ENCODE results near the gene RPL18A. TPM values are rescaled to one million over a fixed set of nuclear protein-coding genes. Genes with fewer than 3 reads are reported as not detected.

RPL18A gene
- polyA plus RNA-seq, 2 of the 4 experiments (the other 2 are of a cell fraction): 696 to 1,807 TPM

DNA sequence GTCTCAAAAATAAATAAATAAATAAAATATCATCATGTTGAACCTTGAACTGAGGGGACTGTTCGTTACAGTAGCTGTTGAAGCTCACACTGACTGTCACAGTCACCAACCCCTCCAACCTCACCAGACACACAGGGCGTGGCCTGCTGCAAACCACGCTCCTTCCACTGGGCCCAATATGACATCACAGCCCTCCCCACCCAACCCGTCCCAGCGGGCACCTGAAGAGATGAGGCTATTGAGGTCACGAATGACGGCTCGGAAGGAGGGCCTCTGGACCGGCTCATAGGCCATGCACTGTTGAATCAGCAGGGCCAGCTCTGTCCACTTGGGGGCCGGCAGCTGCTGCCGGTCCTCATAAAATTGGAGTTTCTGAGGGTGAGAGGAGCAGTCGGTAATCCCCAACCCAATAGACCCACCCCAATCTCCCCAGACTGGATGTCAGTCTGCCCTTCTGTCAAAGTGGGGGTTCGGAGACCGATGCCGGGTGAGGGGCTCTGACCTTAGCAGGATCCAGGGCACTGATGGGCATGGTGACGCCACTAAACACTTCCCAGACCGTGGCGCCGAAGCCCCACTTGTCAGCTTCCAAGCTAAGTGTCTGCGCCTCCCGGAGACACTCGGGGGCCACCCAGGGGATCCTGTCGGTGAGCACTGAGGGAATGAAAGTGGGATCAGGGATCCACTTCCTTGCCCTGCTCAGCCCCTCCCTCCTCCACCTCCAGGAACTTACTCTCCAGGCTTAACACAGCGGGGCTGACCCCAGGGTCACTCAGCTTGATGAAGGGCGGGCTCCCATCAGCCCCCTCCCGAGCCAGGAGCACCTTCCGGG lies 25.1 kb upstream of the RPL18A start (continued):
- TF ChIP-seq JUN (IDR thresholded peaks at IDR 0.05): no peak

DNA sequence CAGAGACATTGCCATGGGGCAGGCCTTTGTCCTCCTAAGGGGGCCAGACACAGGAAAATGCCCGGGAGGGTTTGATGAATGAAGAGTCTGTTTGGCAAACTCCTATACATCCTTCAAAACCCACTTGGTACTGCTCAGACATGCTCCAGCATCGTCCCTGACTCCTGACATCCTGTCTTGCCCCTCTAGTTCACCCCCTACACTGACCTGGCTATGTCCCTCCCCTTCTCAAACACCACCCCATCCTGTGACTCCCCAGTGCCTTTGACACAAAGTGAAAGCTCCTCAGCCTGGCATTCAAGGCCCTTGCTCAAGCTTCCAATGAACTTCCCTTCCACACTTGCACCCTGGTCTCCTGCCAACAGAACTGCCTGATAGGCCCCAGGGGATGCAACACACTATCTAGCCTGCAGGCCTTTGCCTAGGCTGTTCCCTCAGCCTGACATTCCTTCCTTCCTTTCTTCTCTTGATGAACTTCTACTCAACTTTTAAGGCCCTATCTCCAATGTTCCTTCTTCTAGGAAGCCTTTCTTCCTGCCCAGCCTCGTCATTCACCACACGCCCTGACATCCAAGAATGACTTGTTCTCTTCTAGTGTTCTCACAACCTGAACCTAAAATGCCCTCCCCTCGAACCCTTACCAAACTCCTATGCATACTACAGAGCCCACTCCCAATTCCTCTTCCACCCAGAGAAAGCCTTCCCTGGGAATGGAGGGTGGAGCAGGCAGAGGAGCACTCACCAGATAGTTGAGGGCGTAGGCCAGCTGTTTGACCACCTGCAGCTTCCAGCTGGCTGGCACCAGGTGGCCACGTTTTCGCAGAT lies 24.3 kb upstream of the RPL18A start:
- TF ChIP-seq, protein P1, sequence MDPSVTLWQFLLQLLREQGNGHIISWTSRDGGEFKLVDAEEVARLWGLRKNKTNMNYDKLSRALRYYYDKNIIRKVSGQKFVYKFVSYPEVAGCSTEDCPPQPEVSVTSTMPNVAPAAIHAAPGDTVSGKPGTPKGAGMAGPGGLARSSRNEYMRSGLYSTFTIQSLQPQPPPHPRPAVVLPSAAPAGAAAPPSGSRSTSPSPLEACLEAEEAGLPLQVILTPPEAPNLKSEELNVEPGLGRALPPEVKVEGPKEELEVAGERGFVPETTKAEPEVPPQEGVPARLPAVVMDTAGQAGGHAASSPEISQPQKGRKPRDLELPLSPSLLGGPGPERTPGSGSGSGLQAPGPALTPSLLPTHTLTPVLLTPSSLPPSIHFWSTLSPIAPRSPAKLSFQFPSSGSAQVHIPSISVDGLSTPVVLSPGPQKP (IDR thresholded peaks at IDR 0.05; ENCODE audit: low read depth, low read length): no peak
- TF ChIP-seq RARB (CRISPR knock-in tag; IDR thresholded peaks at IDR 0.05) (no peak), HOXA7 (CRISPR knock-in tag; IDR thresholded peaks at IDR 0.05) (no peak), MAFK (IDR thresholded peaks at IDR 0.05; ENCODE audit: partially characterized antibody) (no peak), MYC (IDR thresholded peaks at IDR 0.05; ENCODE audit: borderline replicate concordance, low read length) (no peak), ZC3H11A (IDR thresholded peaks at IDR 0.05) (no peak), JUNB (IDR thresholded peaks at IDR 0.05) (no peak), PHF8 (IDR thresholded peaks at IDR 0.05; ENCODE audit: borderline replicate concordance, low read depth) (no peak)
- TF ChIP-seq, protein P2, sequence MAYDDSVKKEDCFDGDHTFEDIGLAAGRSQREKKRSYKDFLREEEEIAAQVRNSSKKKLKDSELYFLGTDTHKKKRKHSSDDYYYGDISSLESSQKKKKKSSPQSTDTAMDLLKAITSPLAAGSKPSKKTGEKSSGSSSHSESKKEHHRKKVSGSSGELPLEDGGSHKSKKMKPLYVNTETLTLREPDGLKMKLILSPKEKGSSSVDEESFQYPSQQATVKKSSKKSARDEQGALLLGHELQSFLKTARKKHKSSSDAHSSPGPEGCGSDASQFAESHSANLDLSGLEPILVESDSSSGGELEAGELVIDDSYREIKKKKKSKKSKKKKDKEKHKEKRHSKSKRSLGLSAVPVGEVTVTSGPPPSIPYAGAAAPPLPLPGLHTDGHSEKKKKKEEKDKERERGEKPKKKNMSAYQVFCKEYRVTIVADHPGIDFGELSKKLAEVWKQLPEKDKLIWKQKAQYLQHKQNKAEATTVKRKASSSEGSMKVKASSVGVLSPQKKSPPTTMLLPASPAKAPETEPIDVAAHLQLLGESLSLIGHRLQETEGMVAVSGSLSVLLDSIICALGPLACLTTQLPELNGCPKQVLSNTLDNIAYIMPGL (CRISPR knock-in tag; IDR thresholded peaks at IDR 0.05; ENCODE audit: borderline replicate concordance): no peak
- TF ChIP-seq, protein P3, sequence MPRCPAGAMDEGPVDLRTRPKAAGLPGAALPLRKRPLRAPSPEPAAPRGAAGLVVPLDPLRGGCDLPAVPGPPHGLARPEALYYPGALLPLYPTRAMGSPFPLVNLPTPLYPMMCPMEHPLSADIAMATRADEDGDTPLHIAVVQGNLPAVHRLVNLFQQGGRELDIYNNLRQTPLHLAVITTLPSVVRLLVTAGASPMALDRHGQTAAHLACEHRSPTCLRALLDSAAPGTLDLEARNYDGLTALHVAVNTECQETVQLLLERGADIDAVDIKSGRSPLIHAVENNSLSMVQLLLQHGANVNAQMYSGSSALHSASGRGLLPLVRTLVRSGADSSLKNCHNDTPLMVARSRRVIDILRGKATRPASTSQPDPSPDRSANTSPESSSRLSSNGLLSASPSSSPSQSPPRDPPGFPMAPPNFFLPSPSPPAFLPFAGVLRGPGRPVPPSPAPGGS (IDR thresholded peaks at IDR 0.05): no peak
- TF ChIP-seq, protein P4, sequence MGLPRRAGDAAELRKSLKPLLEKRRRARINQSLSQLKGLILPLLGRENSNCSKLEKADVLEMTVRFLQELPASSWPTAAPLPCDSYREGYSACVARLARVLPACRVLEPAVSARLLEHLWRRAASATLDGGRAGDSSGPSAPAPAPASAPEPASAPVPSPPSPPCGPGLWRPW (IDR thresholded peaks at IDR 0.05): no peak
- FAIRE-seq: no peak
- ChIA-PET CTCF (interaction anchor here (5.4 kb wide), 1 partner anchor 20 kb away, joined by 19 read pairs; no protein-coding TSS in a partner anchor), POLR2A (no interaction called here)
- H3K4me2 ChIP-seq: no peak overlapping the region
- H3K9me3 ChIP-seq: no peaks in the 10 kb centered on the region
- H3K4me1 ChIP-seq: no peaks in the 10 kb centered on the region
- DNase-seq (ENCODE audit: low read depth in 1 of 2, low spot score in 1 of 2): no peak
- 64% methylated on average over 8 of the region's 8 CpGs for WGBS (ENCODE audit: missing lambda C conversion rate)
- H3K27ac ChIP-seq: no peak overlapping the region
- H3K4me3 ChIP-seq: no peak overlapping the region
- ATAC-seq: no peak

DNA sequence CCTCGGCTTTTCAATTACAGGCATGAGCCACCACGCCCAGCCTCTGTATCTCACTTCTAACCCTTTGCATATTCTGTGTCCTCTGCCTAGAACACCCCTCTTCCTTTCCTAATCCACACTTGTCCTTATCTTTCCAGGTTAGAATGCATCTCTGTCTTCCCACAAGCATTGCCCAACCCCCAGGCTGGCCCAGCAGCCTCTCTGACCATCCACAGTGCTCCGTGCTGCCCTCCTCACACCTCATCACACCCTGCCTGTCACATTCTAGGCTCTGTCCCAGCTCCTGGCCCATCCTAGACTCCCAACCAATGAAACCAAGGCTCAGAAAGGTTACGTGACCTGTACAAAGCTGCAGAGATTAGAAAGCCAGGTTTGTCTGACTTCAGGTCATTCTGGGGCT lies 23.2 kb upstream of the RPL18A start:
- ATAC-seq (no peak), DNase-seq (ENCODE audit: low read depth in 1 of 2, low spot score in 1 of 2) (no peak), FAIRE-seq (no peak)
- Histone ChIP-seq H3K27ac (no peak overlapping the region), H3K9me3 (no peaks in the 10 kb centered on the region), H3K4me2 (no peak overlapping the region), H3K4me3 (no peak overlapping the region), H3K4me1 (no peaks in the 10 kb centered on the region)
- WGBS (ENCODE audit: missing lambda C conversion rate): 67% methylated on average over 4 of the region's 4 CpGs
- no peak for TF ChIP-seq MAFK (IDR thresholded peaks at IDR 0.05; ENCODE audit: partially characterized antibody)
- TF ChIP-seq, protein P5, sequence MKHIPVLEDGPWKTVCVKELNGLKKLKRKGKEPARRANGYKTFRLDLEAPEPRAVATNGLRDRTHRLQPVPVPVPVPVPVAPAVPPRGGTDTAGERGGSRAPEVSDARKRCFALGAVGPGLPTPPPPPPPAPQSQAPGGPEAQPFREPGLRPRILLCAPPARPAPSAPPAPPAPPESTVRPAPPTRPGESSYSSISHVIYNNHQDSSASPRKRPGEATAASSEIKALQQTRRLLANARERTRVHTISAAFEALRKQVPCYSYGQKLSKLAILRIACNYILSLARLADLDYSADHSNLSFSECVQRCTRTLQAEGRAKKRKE (CRISPR knock-in tag; IDR thresholded peaks at IDR 0.05; ENCODE audit: low read depth): no peak
- TF ChIP-seq EP300 (IDR thresholded peaks at IDR 0.05): no peak
- TF ChIP-seq RCOR1 (IDR thresholded peaks at IDR 0.05; ENCODE audit: low read depth, low read length): no peak
- no peak for TF ChIP-seq FOXS1 (CRISPR knock-in tag; IDR thresholded peaks at IDR 0.05)
- no peak for TF ChIP-seq CHD4 (IDR thresholded peaks at IDR 0.05; ENCODE audit: borderline replicate concordance)
- no peak for TF ChIP-seq ZSCAN20 (CRISPR knock-in tag; IDR thresholded peaks at IDR 0.05)
- no peak for TF ChIP-seq RNF2 (IDR thresholded peaks at IDR 0.05; ENCODE audit: borderline replicate concordance, low read depth)
- TF ChIP-seq HOXB13 (CRISPR knock-in tag; IDR thresholded peaks at IDR 0.05; ENCODE audit: low read depth): no peak
- CTCF ChIA-PET: interaction anchor here (5.4 kb wide), 1 partner anchor 19 kb away, joined by 19 read pairs; no protein-coding TSS in a partner anchor
- POLR2A ChIA-PET: no interaction called here
